Transverse colon (tissue), 4 donors: ENCODE results near the gene RBM24.

Experiments
- POLR2A ChIP-seq: fragments of 450-650 bp; IDR thresholded peaks from one replicate; pipeline ENCODE4 v1.6.1; 2016; ENCODE audit warnings: antibody characterized with exemption, mild to moderate bottlenecking, moderate library complexity
- POLR2AphosphoS5 ChIP-seq, 3 donors: sonication (generic); formaldehyde crosslinking; IDR thresholded peaks; one replicate each; pipeline ENCODE4 v1.6.1; 2016; ENCODE audit warnings: antibody characterized with exemption in 3 of 3
- TF ChIP-seq, protein P1 (sequence below), 5 experiments: fragments of 200-600 bp in 3 of 5; fragments of 450-650 bp in 2 of 5; sonication (generic) in 3 of 5; IDR thresholded peaks; 1 replicate in 2 of 5; 2 replicates in 3 of 5; pipeline ENCODE4 v1.5.1; 2016 to 2017; ENCODE audit warnings: antibody characterized with exemption in 5 of 5, inconsistent platforms in 3 of 5, mild to moderate bottlenecking in 2 of 5, moderate library complexity in 1 of 5

- TF ChIP-seq POLR2A, result no peak
- TF ChIP-seq, protein P1, sequence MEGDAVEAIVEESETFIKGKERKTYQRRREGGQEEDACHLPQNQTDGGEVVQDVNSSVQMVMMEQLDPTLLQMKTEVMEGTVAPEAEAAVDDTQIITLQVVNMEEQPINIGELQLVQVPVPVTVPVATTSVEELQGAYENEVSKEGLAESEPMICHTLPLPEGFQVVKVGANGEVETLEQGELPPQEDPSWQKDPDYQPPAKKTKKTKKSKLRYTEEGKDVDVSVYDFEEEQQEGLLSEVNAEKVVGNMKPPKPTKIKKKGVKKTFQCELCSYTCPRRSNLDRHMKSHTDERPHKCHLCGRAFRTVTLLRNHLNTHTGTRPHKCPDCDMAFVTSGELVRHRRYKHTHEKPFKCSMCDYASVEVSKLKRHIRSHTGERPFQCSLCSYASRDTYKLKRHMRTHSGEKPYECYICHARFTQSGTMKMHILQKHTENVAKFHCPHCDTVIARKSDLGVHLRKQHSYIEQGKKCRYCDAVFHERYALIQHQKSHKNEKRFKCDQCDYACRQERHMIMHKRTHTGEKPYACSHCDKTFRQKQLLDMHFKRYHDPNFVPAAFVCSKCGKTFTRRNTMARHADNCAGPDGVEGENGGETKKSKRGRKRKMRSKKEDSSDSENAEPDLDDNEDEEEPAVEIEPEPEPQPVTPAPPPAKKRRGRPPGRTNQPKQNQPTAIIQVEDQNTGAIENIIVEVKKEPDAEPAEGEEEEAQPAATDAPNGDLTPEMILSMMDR (IDR thresholded peaks at IDR 0.05), result no peak
- TF ChIP-seq POLR2AphosphoS5 (IDR thresholded peaks at IDR 0.05), result no peak
These were observed 2.7 kb upstream of the RBM24 start for GRCh38 chr6:17278289-17279063.
